GM21423 (cell line): Measurements from ENCODE around the gene CD247.

Experiments
- ATAC-seq: cut with Tn5 transposase; IDR thresholded peaks from one replicate; pipeline ENCODE4 v1.9.1; 2021; ENCODE audit warnings: mild to moderate bottlenecking, moderate library complexity; ENCODE audit not compliant: unreplicated experiment

Gene CD247

DNA sequence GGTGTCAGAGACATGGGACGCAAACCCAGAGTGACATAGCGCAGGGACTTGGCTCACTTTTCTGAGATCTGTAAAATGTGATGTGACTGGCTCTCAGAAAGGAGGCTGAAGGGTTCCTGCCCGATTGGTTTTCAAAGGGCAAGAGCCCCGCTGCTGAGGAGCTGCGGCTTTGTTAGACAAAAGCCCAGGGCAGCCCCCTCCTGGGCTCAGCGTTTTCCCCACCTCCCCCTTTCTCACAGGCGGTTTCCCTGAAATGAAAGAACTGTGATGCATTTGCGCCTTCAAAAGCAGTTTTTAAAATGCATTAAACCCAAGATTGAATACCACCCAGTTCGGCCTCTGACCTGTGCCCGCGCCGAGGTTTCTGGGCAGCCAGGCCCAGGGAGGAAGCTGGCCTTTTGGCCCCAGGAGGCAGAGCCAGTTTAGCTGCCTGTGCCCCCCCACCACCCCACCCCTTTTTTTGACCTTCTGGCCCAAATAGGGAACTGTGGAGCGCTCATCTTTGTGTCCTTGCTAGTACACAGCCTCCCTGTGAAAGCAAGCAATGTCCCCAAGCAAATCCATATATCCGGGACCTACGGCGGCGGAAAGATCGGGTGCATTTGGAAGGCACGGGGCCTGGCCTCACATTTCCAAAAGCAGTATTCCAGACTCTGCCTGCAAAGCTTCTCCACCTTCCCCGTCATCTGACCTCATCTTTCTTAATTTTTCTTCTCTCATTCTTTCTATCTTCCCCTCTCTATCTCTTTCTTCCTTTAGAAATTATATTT is 28.6 kb downstream of the CD247 start:
- ATAC-seq: no peak

GRCh38 chr1:167488786-167489185 is 29.5 kb downstream of the CD247 start:
- no peak for ATAC-seq

- ATAC-seq: no peak
Observed at GRCh38 chr1:167487614-167488013, 30.7 kb downstream of the CD247 start.

- no peak for ATAC-seq
Observed at GRCh38 chr1:167486090-167486824, 32.1 kb downstream of the CD247 start.

DNA sequence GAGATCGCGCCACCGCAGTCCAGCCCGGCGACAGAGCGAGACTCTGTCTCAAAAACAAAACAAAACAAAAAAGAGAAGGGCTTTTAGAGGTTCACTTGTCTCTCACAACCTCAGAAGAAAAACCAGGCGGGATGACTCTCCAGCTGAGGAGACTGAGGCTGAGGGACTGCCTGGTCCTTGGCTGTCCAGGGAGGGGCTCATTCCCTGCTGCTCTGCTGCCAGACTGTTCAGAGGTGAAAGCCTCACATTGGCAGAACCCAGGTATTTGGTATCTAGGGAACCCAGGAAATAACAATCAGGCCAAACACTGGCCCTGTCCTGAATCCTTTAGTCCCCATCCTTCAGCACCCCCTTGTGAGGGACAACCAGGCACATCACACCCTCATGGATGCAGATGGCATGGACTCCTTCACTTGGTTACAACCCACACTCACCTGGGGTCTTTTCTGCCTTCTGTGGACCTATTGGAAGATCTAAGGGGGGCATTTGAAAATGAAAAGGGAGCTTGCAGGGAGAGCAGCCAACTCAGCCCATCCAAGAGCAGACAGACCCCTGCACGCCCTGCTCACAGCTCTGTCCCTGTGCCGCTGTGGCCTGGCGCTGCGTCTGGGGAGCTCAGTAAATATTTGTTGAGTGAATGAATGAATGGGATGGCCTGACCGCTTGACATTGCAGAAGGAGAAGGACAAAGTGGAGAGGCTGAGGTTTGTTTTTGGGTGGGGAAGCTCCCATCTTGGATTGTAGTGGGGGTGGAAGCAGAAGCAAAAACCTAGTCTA is 33.4 kb downstream of the CD247 start:
- ATAC-seq: no peak

DNA sequence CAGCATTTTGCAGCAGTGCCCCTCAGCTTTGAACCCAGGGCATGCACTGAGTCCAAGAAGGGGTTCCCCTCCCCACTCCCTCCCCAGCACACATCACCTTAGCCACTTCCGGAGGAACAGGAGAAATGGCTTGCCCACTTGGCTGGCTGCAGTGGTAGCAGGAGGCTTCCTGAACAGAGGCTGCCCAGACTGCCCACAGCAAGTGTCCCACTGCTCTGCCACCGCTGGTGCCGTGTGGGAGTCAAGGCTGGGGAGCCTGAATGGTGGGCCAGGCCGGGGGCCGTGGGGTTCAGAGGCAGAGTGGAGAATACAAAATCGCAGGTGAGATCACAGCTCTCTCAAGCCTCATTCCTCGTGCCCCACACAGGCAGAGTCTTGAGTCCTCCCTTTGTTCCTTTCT is 34.5 kb downstream of the CD247 start:
- no peak for ATAC-seq

DNA sequence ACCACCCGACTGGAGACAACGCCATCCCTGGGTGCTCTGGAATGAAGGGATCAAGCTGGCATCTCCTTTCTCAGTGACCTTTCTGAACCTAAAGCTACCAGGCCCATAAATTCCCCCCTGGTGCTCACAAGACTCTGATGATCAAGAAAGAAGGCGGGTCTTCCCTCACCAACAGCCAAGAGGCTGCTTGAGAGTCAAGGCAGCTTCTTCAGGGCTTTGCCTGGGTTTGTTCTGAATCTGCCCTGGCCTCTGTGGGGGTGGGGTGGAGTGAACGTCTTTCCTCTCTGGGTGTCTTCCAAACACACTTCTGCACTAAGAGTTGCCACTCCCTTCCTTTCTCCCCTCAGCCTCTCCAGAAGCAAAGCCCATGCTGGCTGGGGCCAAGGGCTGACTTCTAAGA is 36.1 kb downstream of the CD247 start:
- no peak for ATAC-seq

- no peak for ATAC-seq
Observed at GRCh38 chr1:167479331-167479979, 38.9 kb downstream of the CD247 start.

DNA sequence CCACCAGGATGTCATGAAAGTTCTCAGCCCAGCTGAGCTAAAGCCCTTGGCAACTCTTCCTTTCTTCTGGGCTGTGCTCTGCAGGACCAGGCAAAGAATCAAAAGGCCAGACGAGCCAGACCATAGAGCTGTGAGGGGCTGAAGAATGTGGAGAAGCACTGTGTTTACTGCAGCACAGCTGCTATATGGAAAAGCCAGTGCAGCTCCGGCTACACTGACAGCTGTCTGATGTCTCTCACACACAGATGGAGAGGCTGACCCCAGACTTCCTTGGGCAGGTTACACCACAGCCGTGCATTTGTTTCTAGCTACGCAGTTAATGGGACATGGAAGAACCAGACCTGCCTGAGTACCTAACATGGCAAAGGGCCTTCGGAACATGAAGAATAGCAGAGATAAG is 40.3 kb downstream of the CD247 start:
- no peak for ATAC-seq

GRCh38 chr1:167476061-167476460 is 42.3 kb downstream of the CD247 start:
- no peak for ATAC-seq

DNA sequence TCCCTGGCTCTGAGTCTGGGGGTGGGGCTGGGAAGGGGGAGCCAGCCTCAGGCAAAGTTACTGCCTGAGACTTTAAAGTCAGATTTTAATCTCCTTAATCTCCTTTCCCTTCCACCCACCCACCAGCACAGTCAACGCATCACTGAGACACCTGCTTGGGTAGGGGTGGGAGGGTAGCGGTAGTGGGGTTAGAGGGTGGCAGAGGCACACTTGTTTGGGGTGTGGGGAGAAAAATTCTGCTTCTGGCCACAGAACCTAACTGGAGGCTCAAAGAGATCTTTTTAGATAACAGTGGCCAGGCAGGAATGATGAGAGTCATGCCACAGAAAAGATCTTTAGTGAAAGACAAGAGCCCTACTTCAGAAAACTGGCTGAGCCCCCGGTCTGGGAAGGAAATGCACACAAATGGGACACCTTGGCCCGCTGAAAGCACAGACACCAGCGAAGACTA is 44.1 kb downstream of the CD247 start:
- ATAC-seq: no peak

DNA sequence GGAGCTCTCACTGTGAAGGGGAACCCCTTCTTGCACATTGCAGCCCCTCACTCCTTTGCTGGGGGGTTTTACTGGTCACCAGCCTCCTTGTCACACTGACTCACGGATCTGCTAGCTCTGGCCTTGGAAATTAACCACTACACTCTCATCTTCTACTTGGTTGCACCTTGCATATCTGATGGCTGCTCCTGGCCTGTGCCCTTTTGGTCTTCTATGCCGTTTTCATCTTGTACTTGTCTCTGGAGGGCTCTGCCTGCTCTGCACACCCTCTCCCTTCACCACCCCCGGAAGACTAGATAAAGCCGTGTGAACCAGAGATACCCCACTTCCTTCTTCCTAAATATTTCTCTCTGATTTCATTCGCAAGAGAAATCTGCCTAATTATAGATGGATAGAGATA is 44.6 kb downstream of the CD247 start:
- no peak for ATAC-seq

- no peak for ATAC-seq
Observed at GRCh38 chr1:167472752-167473521, 45.4 kb downstream of the CD247 start.

DNA sequence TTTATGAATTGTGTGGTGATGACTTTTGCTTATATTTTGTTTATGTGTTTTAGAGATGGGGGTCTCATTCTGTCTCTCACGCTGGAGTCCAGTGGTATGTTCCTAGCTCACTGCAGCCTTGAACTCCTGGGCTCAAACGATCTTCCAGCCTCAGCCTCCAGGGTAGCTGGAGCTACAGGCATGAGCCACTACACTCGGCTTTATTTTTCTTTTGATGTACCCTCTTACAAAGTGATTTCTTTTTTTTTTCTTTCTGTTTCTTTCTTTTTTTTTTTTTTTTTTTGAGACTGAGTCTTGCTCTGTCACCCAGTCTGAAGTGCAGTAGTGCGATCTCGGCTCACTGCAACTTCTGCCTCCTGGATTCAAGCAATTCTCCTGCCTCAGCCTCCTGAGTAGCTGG is 46.8 kb downstream of the CD247 start:
- ATAC-seq: no peak

GRCh38 chr1:167469280-167469965 is 48.9 kb downstream of the CD247 start:
- no peak for ATAC-seq

DNA sequence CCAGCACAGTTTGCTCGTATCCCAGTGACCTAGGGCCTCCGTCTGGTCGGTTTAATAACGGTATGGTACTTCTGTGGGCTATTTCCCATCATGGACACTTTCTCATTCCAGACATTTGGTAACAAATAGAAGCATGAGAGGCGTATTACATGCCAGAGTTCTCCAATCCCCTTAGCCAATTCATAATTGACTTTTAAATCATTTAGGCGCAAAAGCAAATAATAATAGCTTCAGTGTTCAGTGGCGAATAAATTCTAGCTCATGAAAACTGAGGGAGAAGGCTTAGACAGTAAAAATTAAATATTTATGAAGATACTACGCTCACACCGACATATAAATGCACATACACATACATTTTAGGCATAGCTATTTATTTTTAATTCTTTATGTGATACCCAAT is 50.6 kb downstream of the CD247 start:
- ATAC-seq: no peak

DNA sequence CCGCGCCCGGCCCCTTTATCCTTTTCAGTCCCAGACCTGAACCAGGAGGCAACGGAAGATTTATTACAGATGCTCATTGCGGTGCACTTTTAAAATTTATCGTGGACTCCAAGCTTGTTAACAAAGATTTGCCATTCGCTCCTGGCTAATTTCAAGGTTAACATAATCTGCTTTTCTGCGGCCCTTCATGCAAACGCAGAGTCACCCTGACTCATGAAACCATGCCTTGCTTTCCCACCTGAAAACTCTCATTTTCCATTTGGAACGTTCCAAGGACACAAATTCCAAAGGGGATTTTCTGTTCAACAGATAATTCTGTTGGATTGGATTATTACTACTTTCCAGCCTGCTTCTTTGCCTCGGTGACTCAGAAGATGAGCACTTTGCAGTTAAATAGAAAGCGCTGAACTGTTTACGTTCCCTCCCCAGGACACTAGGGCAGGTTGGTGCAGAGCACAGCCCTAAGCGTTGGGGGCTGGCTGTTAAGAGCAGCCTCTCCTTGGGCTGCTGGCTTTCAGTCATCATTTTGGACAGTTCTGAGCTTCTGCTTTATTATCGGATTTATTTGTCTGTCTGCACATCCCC is 51.1 kb downstream of the CD247 start:
- no peak for ATAC-seq

DNA sequence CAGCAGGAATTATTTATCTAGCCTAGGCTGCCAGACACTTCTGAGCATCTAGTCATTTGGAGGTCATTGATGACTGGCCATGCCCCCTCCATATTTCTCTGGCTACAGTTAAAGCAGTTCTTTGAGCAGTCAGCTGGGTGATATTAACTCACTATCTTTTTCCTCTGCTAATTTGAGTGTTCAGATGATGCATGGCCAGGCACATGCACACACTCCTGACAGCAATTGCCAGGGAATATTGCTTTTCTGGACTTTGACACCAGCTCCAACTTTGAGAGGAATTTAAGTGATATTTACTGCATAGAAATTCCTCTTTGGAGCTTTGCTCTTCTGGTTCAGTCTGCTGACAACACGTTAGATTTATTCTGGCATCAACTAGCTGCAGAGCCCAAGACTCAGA is 52.6 kb downstream of the CD247 start:
- no peak for ATAC-seq

DNA sequence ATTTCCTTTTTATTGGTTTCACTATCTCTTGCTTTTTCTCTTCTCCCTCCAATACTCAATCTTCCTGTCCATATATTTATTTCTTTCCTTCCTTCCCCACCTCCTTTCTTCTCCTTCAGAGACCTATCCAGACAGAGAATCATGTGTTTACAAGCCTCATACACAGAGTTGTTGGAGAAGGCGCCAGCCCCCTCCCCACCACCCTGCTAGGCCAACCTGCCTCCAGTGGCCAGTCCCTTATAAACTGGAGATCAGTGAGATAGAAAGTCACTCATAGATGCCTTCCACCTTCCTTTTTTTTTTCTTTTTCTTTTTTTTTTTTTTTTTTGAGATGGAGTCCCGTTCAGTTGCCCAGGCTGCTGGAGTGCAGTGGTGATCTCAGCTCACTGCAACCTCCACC is 53.3 kb downstream of the CD247 start:
- ATAC-seq: no peak
